Progenitor cell of endocrine pancreas (in vitro differentiated cells): ENCODE measurements around the gene FANCE. TPM values are rescaled to one million over a fixed set of nuclear protein-coding genes. Genes with fewer than 3 reads are reported as not detected.

ENCODE experiments used
- DNase-seq: peaks from one replicate; pipeline ENCODE4 v3.0.0; 2021; ENCODE audit warnings: low spot score; ENCODE audit not compliant: unreplicated experiment
- H3K27ac Mint-ChIP-seq: 2 replicates; pipeline ENCODE4 v1.8.0; 2021; ENCODE audit warnings: mild to moderate bottlenecking, moderate library complexity, mixed read lengths
- H3K27me3 Mint-ChIP-seq: 2 replicates; pipeline ENCODE4 v1.8.0; 2021; ENCODE audit warnings: mixed read lengths
- H3K36me3 Mint-ChIP-seq: 2 replicates; pipeline ENCODE4 v1.8.0; 2022; ENCODE audit warnings: mixed read lengths; ENCODE audit not compliant: insufficient read depth
- H3K4me1 Mint-ChIP-seq: 2 replicates; pipeline ENCODE4 v1.8.0; 2021; ENCODE audit warnings: low read depth, mixed read lengths
- H3K4me3 Mint-ChIP-seq: 2 replicates; pipeline ENCODE4 v1.8.0; 2021; ENCODE audit warnings: low read depth, mild to moderate bottlenecking, moderate library complexity, mixed read lengths
- H3K9me3 Mint-ChIP-seq: 2 replicates; pipeline ENCODE4 v1.8.0; 2021; ENCODE audit warnings: low read depth, mixed read lengths
- total RNA-seq: library from RNA; stranded (reverse); gene quantifications from 2 replicates; pipeline ENCODE4 v1.2.1, GENCODE V29; 2021
- TF ChIP-seq, protein P1 (sequence below): fragments of 200-600 bp; sonication (generic); IDR thresholded peaks from one replicate; pipeline ENCODE4 v1.5.0; 2021; ENCODE audit warnings: antibody characterized with exemption, mild to moderate bottlenecking; ENCODE audit not compliant: unreplicated experiment

FANCE gene
- total RNA-seq, 1 donor from 2014 or later, result 10.6 TPM

DNA sequence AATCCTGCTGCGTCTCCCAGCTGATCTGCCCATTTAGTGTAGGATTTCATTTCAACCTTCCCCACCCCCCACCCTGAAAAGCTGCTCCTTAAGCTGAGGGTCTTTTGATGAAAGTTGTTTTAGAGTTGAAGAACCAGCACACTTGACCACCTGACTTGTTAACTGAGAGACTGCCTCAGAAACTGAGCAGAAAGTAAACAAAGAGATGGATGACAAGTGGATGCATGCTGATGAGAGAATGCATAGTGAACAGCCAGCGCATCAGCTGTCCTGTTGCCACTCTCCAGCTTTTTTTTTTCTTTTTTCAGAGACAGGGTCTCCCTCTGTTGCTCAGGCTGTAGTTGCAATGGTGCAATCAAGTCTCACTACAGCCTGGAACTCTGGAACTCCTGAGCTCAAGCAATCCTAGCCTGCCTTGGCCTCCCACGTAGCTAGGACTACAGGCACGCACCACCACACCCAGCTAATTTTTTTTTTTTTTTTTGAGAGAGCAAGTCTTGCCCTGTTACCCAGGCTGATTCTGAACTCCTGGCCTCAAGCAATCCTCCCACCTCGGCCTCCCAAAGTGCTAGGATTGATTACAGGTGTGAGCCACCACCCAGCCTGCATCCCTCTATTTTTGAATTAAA lies 25.5 kb downstream of the FANCE start:
- TF ChIP-seq, protein P1, sequence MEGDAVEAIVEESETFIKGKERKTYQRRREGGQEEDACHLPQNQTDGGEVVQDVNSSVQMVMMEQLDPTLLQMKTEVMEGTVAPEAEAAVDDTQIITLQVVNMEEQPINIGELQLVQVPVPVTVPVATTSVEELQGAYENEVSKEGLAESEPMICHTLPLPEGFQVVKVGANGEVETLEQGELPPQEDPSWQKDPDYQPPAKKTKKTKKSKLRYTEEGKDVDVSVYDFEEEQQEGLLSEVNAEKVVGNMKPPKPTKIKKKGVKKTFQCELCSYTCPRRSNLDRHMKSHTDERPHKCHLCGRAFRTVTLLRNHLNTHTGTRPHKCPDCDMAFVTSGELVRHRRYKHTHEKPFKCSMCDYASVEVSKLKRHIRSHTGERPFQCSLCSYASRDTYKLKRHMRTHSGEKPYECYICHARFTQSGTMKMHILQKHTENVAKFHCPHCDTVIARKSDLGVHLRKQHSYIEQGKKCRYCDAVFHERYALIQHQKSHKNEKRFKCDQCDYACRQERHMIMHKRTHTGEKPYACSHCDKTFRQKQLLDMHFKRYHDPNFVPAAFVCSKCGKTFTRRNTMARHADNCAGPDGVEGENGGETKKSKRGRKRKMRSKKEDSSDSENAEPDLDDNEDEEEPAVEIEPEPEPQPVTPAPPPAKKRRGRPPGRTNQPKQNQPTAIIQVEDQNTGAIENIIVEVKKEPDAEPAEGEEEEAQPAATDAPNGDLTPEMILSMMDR, result no peak
- H3K9me3 Mint-ChIP-seq, result no peaks in the 10 kb centered on the region
- peaks cover 13% of the 10 kb centered on the region for H3K36me3 Mint-ChIP-seq
- H3K4me3 Mint-ChIP-seq, result no peak overlapping the region
- H3K4me1 Mint-ChIP-seq, result peaks cover 7% of the 10 kb centered on the region
- DNase-seq, result no peak
- no peak overlapping the region for H3K27ac Mint-ChIP-seq
- H3K27me3 Mint-ChIP-seq, result no peaks in the 10 kb centered on the region

DNA sequence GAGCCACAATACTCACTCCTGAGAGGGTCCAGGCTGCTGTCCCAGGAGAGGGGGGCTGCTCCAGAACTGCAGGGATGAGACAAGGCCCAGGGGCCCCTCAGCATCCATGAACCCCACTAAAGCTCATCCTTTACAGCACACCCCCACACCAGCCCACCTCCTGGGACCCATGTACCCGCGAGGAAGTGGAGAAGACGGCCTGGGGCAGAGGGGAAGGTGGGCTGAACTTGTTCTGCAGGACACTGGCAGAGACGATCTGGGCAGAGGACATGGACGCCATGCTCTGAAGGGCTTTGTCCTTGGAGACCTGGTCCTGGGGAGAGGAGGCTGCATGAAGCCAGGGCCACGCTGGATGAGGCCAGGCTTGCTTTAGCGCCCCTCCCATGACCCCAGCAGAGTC lies 26.1 kb downstream of the FANCE start:
- no peak overlapping the region for H3K27ac Mint-ChIP-seq
- no peaks in the 10 kb centered on the region for H3K27me3 Mint-ChIP-seq
- no peaks in the 10 kb centered on the region for H3K9me3 Mint-ChIP-seq
- H3K4me3 Mint-ChIP-seq, result no peak overlapping the region
- TF ChIP-seq, protein P1, result no peak
- H3K36me3 Mint-ChIP-seq, result peaks cover 16% of the 10 kb centered on the region
- no peak for DNase-seq
- H3K4me1 Mint-ChIP-seq, result peaks cover 7% of the 10 kb centered on the region

DNA sequence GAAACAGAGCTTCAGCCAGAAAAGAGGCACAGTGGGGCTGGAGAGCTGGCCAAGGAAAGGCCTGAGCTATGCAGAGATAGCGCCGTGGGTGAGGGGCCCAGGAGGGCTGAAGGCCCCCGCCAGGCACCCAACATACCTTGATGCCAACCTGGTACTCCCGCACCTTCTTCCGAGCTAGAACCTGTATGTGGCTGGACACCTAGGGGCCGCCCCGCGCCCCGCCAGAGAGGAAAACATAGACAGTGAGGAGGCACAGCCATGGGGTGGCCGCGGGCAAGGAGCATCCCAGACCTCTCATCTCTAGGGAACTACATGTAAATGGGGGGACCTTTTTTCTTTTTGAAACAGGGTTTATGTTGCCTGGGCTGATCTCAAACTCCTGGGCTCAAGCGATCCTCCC lies 28.0 kb downstream of the FANCE start:
- Mint-ChIP-seq H3K4me3 (no peak overlapping the region), H3K36me3 (peaks cover 17% of the 10 kb centered on the region), H3K9me3 (no peaks in the 10 kb centered on the region), H3K27me3 (no peaks in the 10 kb centered on the region), H3K4me1 (peaks cover 10% of the 10 kb centered on the region), H3K27ac (no peak overlapping the region)
- no peak for DNase-seq
- TF ChIP-seq, protein P1, result no peak

DNA sequence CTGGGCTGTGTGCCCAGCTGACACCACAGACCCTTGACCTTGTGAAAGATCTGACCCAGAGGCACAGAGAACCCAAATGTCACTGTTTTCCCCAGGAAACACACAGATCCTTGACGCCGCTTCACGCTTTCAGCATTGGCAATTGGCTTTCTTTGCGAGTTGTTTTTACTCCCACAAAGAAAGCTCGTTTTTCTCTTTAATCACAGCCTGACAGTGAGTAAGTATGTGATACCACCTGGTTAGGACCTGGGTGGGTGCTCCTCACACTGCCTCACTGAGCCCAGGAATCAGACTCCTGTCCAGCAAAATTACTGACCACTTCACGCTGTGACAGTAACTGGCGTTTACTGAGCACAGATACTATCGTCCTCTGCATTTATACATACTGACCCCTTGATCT lies 29.1 kb downstream of the FANCE start:
- no peak for DNase-seq
- H3K27ac Mint-ChIP-seq, result peak overlapping the region; percentile 40
- TF ChIP-seq, protein P1, result no peak

DNA sequence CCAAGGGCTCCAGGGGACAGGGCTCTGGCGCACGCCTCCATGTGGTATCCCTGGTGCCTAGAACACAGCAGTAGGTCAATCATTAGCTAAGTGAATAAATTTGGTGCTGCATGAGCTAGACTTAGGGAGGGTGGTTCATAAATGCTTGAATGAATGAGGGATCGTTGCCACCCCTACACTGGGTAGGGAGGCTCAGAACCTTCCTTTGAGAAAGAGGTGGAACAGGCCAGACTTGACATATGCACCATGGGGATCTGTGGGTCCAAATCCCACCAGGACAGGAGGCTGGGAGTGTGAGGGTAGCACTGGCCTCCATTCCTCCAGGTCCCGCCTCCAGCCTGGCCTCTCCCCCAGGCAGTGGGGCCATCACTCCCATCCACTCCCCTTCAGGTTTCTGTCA lies 30.9 kb downstream of the FANCE start:
- Mint-ChIP-seq H3K4me3 (no peak overlapping the region), H3K36me3 (peaks cover 12% of the 10 kb centered on the region), H3K27me3 (no peaks in the 10 kb centered on the region), H3K9me3 (no peaks in the 10 kb centered on the region), H3K4me1 (peaks cover 22% of the 10 kb centered on the region), H3K27ac (peak overlapping the region; percentile 74)
- TF ChIP-seq, protein P1, result no peak
- DNase-seq, result no peak

More for the DNA sequence above, 29.1 kb downstream of the FANCE start:
- H3K4me1 Mint-ChIP-seq, result peaks cover 13% of the 10 kb centered on the region
- H3K27me3 Mint-ChIP-seq, result no peaks in the 10 kb centered on the region
- no peak overlapping the region for H3K4me3 Mint-ChIP-seq
- H3K36me3 Mint-ChIP-seq, result peaks cover 15% of the 10 kb centered on the region
- H3K9me3 Mint-ChIP-seq, result no peaks in the 10 kb centered on the region
